IPS-20b (cell line): Measurements from ENCODE around the gene CCND1.
A peak's percentile ranks its signal among the peaks of the same experiment; 100 is the strongest.

Experiments used
- H3K27ac ChIP-seq: one replicate; pipeline ENCODE4 v1.5.1; 2013; ENCODE audit warnings: low read length
- H3K27me3 ChIP-seq: 2 replicates; pipeline ENCODE4 v1.6.1; 2013; ENCODE audit warnings: mild to moderate bottlenecking, low read length, inconsistent platforms; ENCODE audit not compliant: insufficient read depth
- H3K36me3 ChIP-seq: 2 replicates; pipeline ENCODE4 v1.6.1; 2013; ENCODE audit warnings: low read depth, mild to moderate bottlenecking, inconsistent platforms, low read length, moderate library complexity; ENCODE audit not compliant: insufficient read depth
- H3K4me1 ChIP-seq: 2 replicates; pipeline ENCODE4 v1.6.1; 2013; ENCODE audit warnings: mild to moderate bottlenecking, control low read depth, inconsistent platforms, low read length, moderate library complexity; ENCODE audit not compliant: insufficient read depth
- H3K4me3 ChIP-seq: 2 replicates; pipeline ENCODE4 v1.5.1; 2013; ENCODE audit warnings: mild to moderate bottlenecking, low read length, inconsistent platforms
- H3K9ac ChIP-seq: 2 replicates; pipeline ENCODE4 v1.6.1; 2013; ENCODE audit warnings: low read depth, mild to moderate bottlenecking, inconsistent platforms, low read length, moderate library complexity
- H3K9me3 ChIP-seq: 2 replicates; pipeline ENCODE4 v1.6.1; 2013; ENCODE audit warnings: mild to moderate bottlenecking, low read depth, low read length, inconsistent platforms; ENCODE audit not compliant: insufficient read depth

CCND1 gene

GRCh38 chr11:69665669-69666068 lies 24.7 kb downstream of the CCND1 start:
- Histone ChIP-seq H3K27ac (no peak overlapping the region), H3K27me3 (no peaks in the 10 kb centered on the region), H3K4me3 (no peak overlapping the region), H3K9me3 (no peaks in the 10 kb centered on the region), H3K36me3 (peaks cover 31% of the 10 kb centered on the region), H3K4me1 (no peaks in the 10 kb centered on the region), H3K9ac (no peak overlapping the region)

- no peak overlapping the region for H3K9ac ChIP-seq
- H3K27me3 ChIP-seq: no peaks in the 10 kb centered on the region
- H3K9me3 ChIP-seq: no peaks in the 10 kb centered on the region
- H3K27ac ChIP-seq: no peak overlapping the region
- no peaks in the 10 kb centered on the region for H3K4me1 ChIP-seq
- peaks cover 35% of the 10 kb centered on the region for H3K36me3 ChIP-seq
- no peak overlapping the region for H3K4me3 ChIP-seq
Observed at GRCh38 chr11:69666261-69666660, 25.3 kb downstream of the CCND1 start.

GRCh38 chr11:69666752-69667536 lies 26.0 kb downstream of the CCND1 start:
- Histone ChIP-seq H3K9ac (no peak overlapping the region), H3K4me1 (no peaks in the 10 kb centered on the region), H3K4me3 (no peak overlapping the region), H3K9me3 (no peaks in the 10 kb centered on the region), H3K27ac (no peak overlapping the region), H3K27me3 (no peaks in the 10 kb centered on the region), H3K36me3 (peaks cover 42% of the 10 kb centered on the region)

GRCh38 chr11:69667619-69668604 lies 27.0 kb downstream of the CCND1 start:
- Histone ChIP-seq H3K27ac (no peak overlapping the region), H3K9ac (no peak overlapping the region), H3K4me3 (no peak overlapping the region), H3K4me1 (no peaks in the 10 kb centered on the region), H3K9me3 (no peaks in the 10 kb centered on the region), H3K27me3 (no peaks in the 10 kb centered on the region), H3K36me3 (peaks cover 51% of the 10 kb centered on the region)

GRCh38 chr11:69669486-69669885 lies 28.5 kb downstream of the CCND1 start:
- no peaks in the 10 kb centered on the region for H3K9me3 ChIP-seq
- no peaks in the 10 kb centered on the region for H3K27me3 ChIP-seq
- H3K4me3 ChIP-seq: no peak overlapping the region
- no peak overlapping the region for H3K27ac ChIP-seq
- H3K9ac ChIP-seq: no peak overlapping the region
- H3K36me3 ChIP-seq: peaks cover 55% of the 10 kb centered on the region
- H3K4me1 ChIP-seq: peaks cover 4% of the 10 kb centered on the region

GRCh38 chr11:69670158-69670845 lies 29.3 kb downstream of the CCND1 start:
- H3K36me3 ChIP-seq: peaks cover 53% of the 10 kb centered on the region
- H3K27me3 ChIP-seq: no peaks in the 10 kb centered on the region
- H3K4me3 ChIP-seq: no peak overlapping the region
- no peak overlapping the region for H3K27ac ChIP-seq
- H3K9me3 ChIP-seq: no peaks in the 10 kb centered on the region
- H3K4me1 ChIP-seq: peaks cover 4% of the 10 kb centered on the region
- no peak overlapping the region for H3K9ac ChIP-seq

GRCh38 chr11:69671734-69672465 lies 30.9 kb downstream of the CCND1 start:
- Histone ChIP-seq H3K9ac (no peak overlapping the region), H3K36me3 (peaks cover 45% of the 10 kb centered on the region), H3K27me3 (no peaks in the 10 kb centered on the region), H3K27ac (no peak overlapping the region), H3K4me3 (no peak overlapping the region), H3K9me3 (no peaks in the 10 kb centered on the region), H3K4me1 (peaks cover 4% of the 10 kb centered on the region)

- Histone ChIP-seq H3K36me3 (peaks cover 29% of the 10 kb centered on the region), H3K4me1 (peaks cover 4% of the 10 kb centered on the region), H3K9ac (peak overlapping the region; percentile 79), H3K4me3 (peak overlapping the region; percentile 91), H3K27me3 (no peaks in the 10 kb centered on the region), H3K27ac (no peak overlapping the region), H3K9me3 (no peaks in the 10 kb centered on the region)
Observed at GRCh38 chr11:69674267-69674885, 33.4 kb downstream of the CCND1 start.

GRCh38 chr11:69674886-69675714 lies 34.1 kb downstream of the CCND1 start, which contains the start of gene LTO1:
TSS of gene LTO1 (minus strand) at chr11:69675353. CDS start at chr11:69675239, 114 bp downstream.
- Histone ChIP-seq H3K4me1 (peaks cover 4% of the 10 kb centered on the region), H3K36me3 (peaks cover 25% of the 10 kb centered on the region), H3K9ac (peak within 1 kb of the TSS; percentile 79), H3K27me3 (no peaks in the 10 kb centered on the region), H3K4me3 (peak within 1 kb of the TSS; percentile 91), H3K9me3 (no peaks in the 10 kb centered on the region), H3K27ac (no peak within 1 kb of the TSS)

GRCh38 chr11:69677749-69678148 lies 36.8 kb downstream of the CCND1 start:
- no peaks in the 10 kb centered on the region for H3K9me3 ChIP-seq
- peaks cover 6% of the 10 kb centered on the region for H3K36me3 ChIP-seq
- H3K27ac ChIP-seq: no peak overlapping the region
- no peak overlapping the region for H3K9ac ChIP-seq
- H3K27me3 ChIP-seq: no peaks in the 10 kb centered on the region
- H3K4me1 ChIP-seq: peaks cover 4% of the 10 kb centered on the region
- no peak overlapping the region for H3K4me3 ChIP-seq
